H9 (cell line): Measurements from ENCODE around the gene RMI2. TPM values are rescaled to one million over a fixed set of nuclear protein-coding genes. Genes with fewer than 3 reads are reported as not detected.
"Not testable (repeated sequence)": the region's sequence is repeated elsewhere in the genome, so short reads cannot be mapped to it uniquely, and the experiment has no call there.

ENCODE experiments used
- DNase-seq: peaks from one replicate; pipeline ENCODE4 v3.0.0-alpha.2; 2017
- H2AFZ ChIP-seq: one replicate; pipeline ENCODE4 v1.6.1; 2013; ENCODE audit warnings: mild to moderate bottlenecking, low read length, control low read depth, moderate library complexity
- H2AK5ac ChIP-seq: 2 replicates; pipeline ENCODE4 v1.6.1; 2013; ENCODE audit warnings: low read length, control low read depth, mixed read lengths; ENCODE audit not compliant: insufficient read length
- H2BK120ac ChIP-seq: one replicate; pipeline ENCODE4 v1.6.1; 2013; ENCODE audit warnings: low read depth, mild to moderate bottlenecking, low read length, control low read depth, inconsistent platforms; ENCODE audit not compliant: poor library complexity, severe bottlenecking
- H2BK12ac ChIP-seq: 2 replicates; pipeline ENCODE4 v1.6.1; 2013; ENCODE audit warnings: low read length, control low read depth, mixed read lengths, low read depth; ENCODE audit not compliant: insufficient read length
- H2BK15ac ChIP-seq: 2 replicates; pipeline ENCODE4 v1.6.1; 2013; ENCODE audit warnings: low read depth, low read length, control low read depth
- H2BK20ac ChIP-seq: one replicate; pipeline ENCODE4 v1.6.1; 2013; ENCODE audit warnings: low read depth, mild to moderate bottlenecking, low read length, control low read depth, inconsistent platforms; ENCODE audit not compliant: poor library complexity, severe bottlenecking
- H2BK5ac ChIP-seq: 2 replicates; pipeline ENCODE4 v1.6.1; 2013; ENCODE audit warnings: low read length, control low read depth, mixed read lengths; ENCODE audit not compliant: insufficient read length
- H3K14ac ChIP-seq: 2 replicates; pipeline ENCODE4 v1.6.1; 2013; ENCODE audit warnings: low read length, control low read depth; ENCODE audit not compliant: insufficient read depth
- H3K18ac ChIP-seq: 2 replicates; pipeline ENCODE4 v1.6.1; 2013; ENCODE audit warnings: low read depth, mild to moderate bottlenecking, mixed read lengths, low read length, control low read depth; ENCODE audit not compliant: insufficient read length
- H3K23ac ChIP-seq: 2 replicates; pipeline ENCODE4 v1.6.1; 2013; ENCODE audit warnings: low read length, control low read depth, mixed read lengths, low read depth; ENCODE audit not compliant: insufficient read length
- H3K23me2 ChIP-seq: 2 replicates; pipeline ENCODE4 v1.6.1; 2013; ENCODE audit warnings: low read depth, mild to moderate bottlenecking, mixed read lengths, low read length, control low read depth; ENCODE audit not compliant: insufficient read length, poor library complexity, severe bottlenecking
- H3K27ac ChIP-seq: 2 replicates; pipeline ENCODE4 v1.5.1; 2013; ENCODE audit warnings: low read length, control low read depth, mixed read lengths, low read depth; ENCODE audit not compliant: insufficient read length
- H3K27me3 ChIP-seq: 2 replicates; pipeline ENCODE4 v1.6.1; 2013; ENCODE audit warnings: low read length, control low read depth, inconsistent platforms; ENCODE audit not compliant: insufficient read depth
- H3K4ac ChIP-seq: 2 replicates; pipeline ENCODE4 v1.6.1; 2013; ENCODE audit warnings: low read depth, mild to moderate bottlenecking, control low read depth, inconsistent platforms, low read length, moderate library complexity
- H3K4me1 ChIP-seq: 2 replicates; pipeline ENCODE4 v1.6.1; 2013; ENCODE audit warnings: low read length, control low read depth, inconsistent platforms; ENCODE audit not compliant: insufficient read depth
- H3K4me2 ChIP-seq: 2 replicates; pipeline ENCODE4 v1.6.1; 2013; ENCODE audit warnings: low read length, control low read depth, mixed read lengths; ENCODE audit not compliant: insufficient read length, insufficient read depth
- H3K56ac ChIP-seq: 2 replicates; pipeline ENCODE4 v1.6.1; 2013; ENCODE audit warnings: low read depth, mild to moderate bottlenecking, mixed read lengths, low read length, control low read depth; ENCODE audit not compliant: insufficient read length
- H3K79me1 ChIP-seq: 2 replicates; pipeline ENCODE4 v1.6.1; 2013; ENCODE audit warnings: low read depth, mild to moderate bottlenecking, moderate library complexity, low read length, control low read depth, inconsistent platforms; ENCODE audit not compliant: insufficient read depth, poor library complexity, severe bottlenecking
- H3K79me2 ChIP-seq: 2 replicates; pipeline ENCODE4 v1.6.1; 2013; ENCODE audit warnings: low read length, control low read depth, inconsistent platforms; ENCODE audit not compliant: insufficient read depth
- H3K9ac ChIP-seq: 2 replicates; pipeline ENCODE4 v1.6.1; 2013; ENCODE audit warnings: low read length, control low read depth, mixed read lengths; ENCODE audit not compliant: insufficient read length; ENCODE audit errors: extremely low read depth
- H3K9me3 ChIP-seq: one replicate; pipeline ENCODE4 v1.6.1; 2013; ENCODE audit warnings: low read depth, low read length, inconsistent platforms; ENCODE audit not compliant: control insufficient read depth
- H3T11ph ChIP-seq: one replicate; pipeline ENCODE4 v1.6.1; 2013; ENCODE audit warnings: mild to moderate bottlenecking, low read length, control low read depth, inconsistent platforms
- H4K20me1 ChIP-seq: one replicate; pipeline ENCODE4 v1.6.1; 2013; ENCODE audit not compliant: control insufficient read depth, insufficient read length, insufficient read depth
- H4K5ac ChIP-seq: 2 replicates; pipeline ENCODE4 v1.6.1; 2013; ENCODE audit warnings: low read depth, mild to moderate bottlenecking, mixed read lengths, low read length, control low read depth; ENCODE audit not compliant: insufficient read length
- H4K8ac ChIP-seq: replicated peaks from 2 replicates; pipeline ENCODE4 v1.6.1; 2013; ENCODE audit warnings: low read length, control low read depth, mixed read lengths, low read depth; ENCODE audit not compliant: insufficient read length
- H4K91ac ChIP-seq: 2 replicates; pipeline ENCODE4 v1.6.1; 2013; ENCODE audit warnings: low read depth, mild to moderate bottlenecking, moderate library complexity, mixed read lengths, low read length, control low read depth; ENCODE audit not compliant: insufficient read length
- H3K27ac Mint-ChIP-seq, 3 experiments: 2 replicates in 2 of 3; 3 replicates in 1 of 3; pipeline ENCODE4 v1.8.0; 2020 to 2021; ENCODE audit warnings: mixed read lengths in 3 of 3, mild to moderate bottlenecking in 1 of 3, moderate library complexity in 1 of 3
- H3K27me3 Mint-ChIP-seq: 2 replicates; pipeline ENCODE4 v1.8.0; 2021; ENCODE audit warnings: low read depth, mild to moderate bottlenecking, moderate library complexity, mixed read lengths
- H3K36me3 Mint-ChIP-seq, 3 experiments: 2 replicates in 2 of 3; 3 replicates in 1 of 3; pipeline ENCODE4 v1.8.0; 2020 to 2021; ENCODE audit warnings: low read depth in 3 of 3, mixed read lengths in 3 of 3; ENCODE audit not compliant: insufficient read depth in 1 of 3
- H3K4me1 Mint-ChIP-seq, 2 experiments: 2 replicates each; pipeline ENCODE4 v1.8.0; 2020; ENCODE audit warnings: mixed read lengths in 2 of 2
- H3K4me3 Mint-ChIP-seq, 2 experiments: 2 replicates in 1 of 2; 3 replicates in 1 of 2; pipeline ENCODE4 v1.8.0; 2020 to 2021; ENCODE audit warnings: mild to moderate bottlenecking in 2 of 2, mixed read lengths in 2 of 2, moderate library complexity in 1 of 2
- H3K9me3 Mint-ChIP-seq, 2 experiments: 2 replicates in 1 of 2; 3 replicates in 1 of 2; pipeline ENCODE4 v1.8.0; 2020; ENCODE audit warnings: mild to moderate bottlenecking in 2 of 2, mixed read lengths in 2 of 2, moderate library complexity in 1 of 2
- CTCF ChIP-seq: fragments of 200-600 bp; sonication (generic); conservative IDR thresholded peaks from 3 replicates; pipeline ENCODE4 v1.8.0; 2021; ENCODE audit warnings: antibody characterized with exemption, mild to moderate bottlenecking
- WGBS: extraction: QIAGEN DNeasy Blood & Tissue Kit; methylation state at CpG from one replicate; pipeline ENCODE4 v1.1.7; 2013; ENCODE audit warnings: missing lambda C conversion rate, low lambda C conversion rate, mixed read lengths; ENCODE audit not compliant: insufficient read length; ENCODE audit errors: extremely low coverage; 5-methylcytosine and 5-hydroxymethylcytosine counted together
- total RNA-seq: library from RNA; stranded (reverse); gene quantifications from 2 replicates; pipeline ENCODE4 v1.2.1, GENCODE V29; 2021

The RMI2 gene
- total RNA-seq, 1 experiment from 2014 or later: 57.6 TPM

GRCh38 chr16:11370084-11370931 lies 25.0 kb downstream of the RMI2 start:
- H3K27me3 ChIP-seq: no peaks in the 10 kb centered on the region
- Mint-ChIP-seq H3K27ac (no peak overlapping the region), H3K4me1 (peaks cover 4 to 22% of the 10 kb centered on the region in 2 experiments), H3K36me3 (no peaks in the 10 kb centered on the region), H3K4me3 (no peak overlapping the region), H3K27me3 (peaks cover 2% of the 10 kb centered on the region; the same call in 1 of the 2 replicates), H3K9me3 (no peaks in the 10 kb centered on the region; a peak in 1 of 5 replicates)
- no peak overlapping the region for H3K56ac ChIP-seq
- DNase-seq: no peak
- no peak overlapping the region for H2AFZ ChIP-seq
- H3K79me2 ChIP-seq: no peaks in the 10 kb centered on the region
- H4K8ac ChIP-seq: no peak overlapping the region
- no peak overlapping the region for H2BK120ac ChIP-seq
- no peaks in the 10 kb centered on the region for H3K9me3 ChIP-seq
- H2BK15ac ChIP-seq: no peak overlapping the region
- H4K5ac ChIP-seq: no peak overlapping the region
- no peak for TF ChIP-seq CTCF
- no peak overlapping the region for H2BK20ac ChIP-seq
- H3K18ac ChIP-seq: no peak overlapping the region
- H3K27ac ChIP-seq: no peak overlapping the region
- H3T11ph ChIP-seq: no peak overlapping the region
- H2AK5ac ChIP-seq: no peak overlapping the region
- no peak overlapping the region for H3K4me2 ChIP-seq
- no peak overlapping the region for H2BK12ac ChIP-seq
- WGBS: no CpG with 5 or more reads among the region's 7 CpGs
- H4K20me1 ChIP-seq: no peaks in the 10 kb centered on the region
- H3K23me2 ChIP-seq: no peaks in the 10 kb centered on the region
- H3K4me1 ChIP-seq: no peaks in the 10 kb centered on the region; the same call in 1 of the 2 replicates
- H3K23ac ChIP-seq: no peak overlapping the region
- H2BK5ac ChIP-seq: no peak overlapping the region
- no peak overlapping the region for H3K4ac ChIP-seq
- no peak overlapping the region for H3K9ac ChIP-seq
- no peaks in the 10 kb centered on the region for H3K79me1 ChIP-seq
- no peak overlapping the region for H3K14ac ChIP-seq
- no peak overlapping the region for H4K91ac ChIP-seq

- not testable (repeated sequence) for H3K56ac ChIP-seq, H2BK15ac ChIP-seq, H3K9ac ChIP-seq, H3K14ac ChIP-seq, H4K5ac ChIP-seq, H3K4ac ChIP-seq, H3K79me2 ChIP-seq, H3K4me3 Mint-ChIP-seq, H3T11ph ChIP-seq, H3K36me3 Mint-ChIP-seq, H3K27me3 Mint-ChIP-seq, H3K4me2 ChIP-seq, H2AK5ac ChIP-seq, H3K23ac ChIP-seq, DNase-seq, H2BK20ac ChIP-seq, H2BK12ac ChIP-seq, H4K20me1 ChIP-seq, H2BK120ac ChIP-seq, H3K9me3 ChIP-seq, H3K79me1 ChIP-seq, H4K91ac ChIP-seq, H3K27me3 ChIP-seq, H3K9me3 Mint-ChIP-seq, H3K23me2 ChIP-seq, H2BK5ac ChIP-seq, H4K8ac ChIP-seq, H3K27ac Mint-ChIP-seq, H2AFZ ChIP-seq, H3K4me1 ChIP-seq, H3K18ac ChIP-seq, H3K27ac ChIP-seq
- WGBS: no CpG with 5 or more reads among the region's 13 CpGs
- peaks cover 4 to 19% of the 10 kb centered on the region in 2 experiments for H3K4me1 Mint-ChIP-seq
These were observed 25.6 kb downstream of the RMI2 start for GRCh38 chr16:11370932-11371279.
